ENCODE results near the gene GRK5.

GRK5 gene

DNA sequence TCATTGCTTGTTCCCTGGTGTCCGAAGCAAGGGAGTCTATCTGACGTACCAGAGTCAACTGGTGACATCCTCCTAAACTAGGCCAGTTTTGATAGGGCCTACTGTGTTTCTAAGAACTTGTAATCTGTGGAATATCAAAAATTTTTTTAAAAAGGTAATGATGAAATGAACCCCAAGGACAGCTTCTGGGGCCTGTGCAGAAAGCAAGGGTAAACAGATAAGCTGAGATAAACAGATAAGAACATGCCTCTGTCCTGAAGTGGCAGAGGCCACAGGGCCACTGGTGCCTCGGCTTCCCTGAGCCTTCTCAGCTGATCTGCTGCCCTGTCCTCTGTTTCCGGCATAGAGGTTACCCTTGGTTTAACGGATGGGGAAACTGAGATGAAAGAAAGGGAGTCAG lies 8.8 kb downstream of the GRK5 start:
- Histone ChIP-seq H3K79me2 (ENCODE audit: insufficient read depth, low read length) (peaks cover 54% of the 10 kb centered on the region), H4K20me1 (ENCODE audit: insufficient read depth, low read length) (no peaks in the 10 kb centered on the region)
- no peak for ATAC-seq (ENCODE audit: insufficient read depth, low read depth)

DNA sequence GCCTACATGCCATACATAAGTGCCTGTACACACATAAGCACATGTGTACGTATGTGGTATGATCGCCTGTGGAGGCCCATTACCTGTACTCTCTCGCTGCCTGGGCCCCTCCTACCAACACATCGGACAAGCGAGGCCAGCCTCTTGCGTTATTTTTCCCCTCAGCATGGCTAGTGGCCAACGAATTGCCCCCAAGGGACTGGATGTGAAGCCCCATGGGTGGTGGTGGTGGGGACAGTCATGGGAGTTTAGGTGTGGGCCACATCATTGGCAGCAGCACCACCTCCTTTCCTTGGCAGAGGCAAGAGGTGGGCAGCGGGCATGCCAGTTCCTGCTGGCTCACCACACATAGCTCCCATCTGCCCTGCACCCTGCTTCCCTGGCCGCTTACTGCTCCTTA lies 10.0 kb downstream of the GRK5 start:
- DNase-seq (no peak), ATAC-seq (ENCODE audit: insufficient read depth, low read depth) (no peak; the same call in 2 of the 3 replicates)
- Histone ChIP-seq H3K4me3 (ENCODE audit: low read depth in 1 of 2, low read length in 2 of 2) (no peak overlapping the region), H3K27ac (ENCODE audit: low read length) (no peak overlapping the region), H3K27me3 (ENCODE audit: insufficient read depth, low read length, poor library complexity) (no peaks in the 10 kb centered on the region), H2AFZ (ENCODE audit: low read depth, low read length) (no peak overlapping the region), H4K20me1 (ENCODE audit: insufficient read depth, low read length) (peaks cover 3% of the 10 kb centered on the region; the same call in 1 of the 2 replicates), H3K4me1 (ENCODE audit: insufficient read depth, low read length) (peaks cover 21% of the 10 kb centered on the region), H3K9me3 (ENCODE audit: insufficient read depth, low read length, severe bottlenecking) (no peaks in the 10 kb centered on the region), H3K9ac (ENCODE audit: low read depth, low read length) (no peak overlapping the region), H3K36me3 (ENCODE audit: insufficient read depth, low read length) (no peaks in the 10 kb centered on the region), H3K79me2 (ENCODE audit: insufficient read depth, low read length) (peaks cover 51% of the 10 kb centered on the region), H3K4me2 (ENCODE audit: insufficient read depth, low read length) (no peak overlapping the region)
- TF ChIP-seq EZH2 (IDR thresholded peaks at IDR 0.05; ENCODE audit: borderline replicate concordance, low read depth, low read length, severe bottlenecking) = no peak
- TF ChIP-seq, protein P1, sequence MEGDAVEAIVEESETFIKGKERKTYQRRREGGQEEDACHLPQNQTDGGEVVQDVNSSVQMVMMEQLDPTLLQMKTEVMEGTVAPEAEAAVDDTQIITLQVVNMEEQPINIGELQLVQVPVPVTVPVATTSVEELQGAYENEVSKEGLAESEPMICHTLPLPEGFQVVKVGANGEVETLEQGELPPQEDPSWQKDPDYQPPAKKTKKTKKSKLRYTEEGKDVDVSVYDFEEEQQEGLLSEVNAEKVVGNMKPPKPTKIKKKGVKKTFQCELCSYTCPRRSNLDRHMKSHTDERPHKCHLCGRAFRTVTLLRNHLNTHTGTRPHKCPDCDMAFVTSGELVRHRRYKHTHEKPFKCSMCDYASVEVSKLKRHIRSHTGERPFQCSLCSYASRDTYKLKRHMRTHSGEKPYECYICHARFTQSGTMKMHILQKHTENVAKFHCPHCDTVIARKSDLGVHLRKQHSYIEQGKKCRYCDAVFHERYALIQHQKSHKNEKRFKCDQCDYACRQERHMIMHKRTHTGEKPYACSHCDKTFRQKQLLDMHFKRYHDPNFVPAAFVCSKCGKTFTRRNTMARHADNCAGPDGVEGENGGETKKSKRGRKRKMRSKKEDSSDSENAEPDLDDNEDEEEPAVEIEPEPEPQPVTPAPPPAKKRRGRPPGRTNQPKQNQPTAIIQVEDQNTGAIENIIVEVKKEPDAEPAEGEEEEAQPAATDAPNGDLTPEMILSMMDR (IDR thresholded peaks at IDR 0.05; ENCODE audit: borderline replicate concordance, extremely low read depth, low read length, poor library complexity, severe bottlenecking) = no peak

More for the DNA sequence above, 8.8 kb downstream of the GRK5 start:
- no peak overlapping the region for H3K4me2 ChIP-seq (ENCODE audit: insufficient read depth, low read length)
- H3K9ac ChIP-seq (ENCODE audit: low read depth, low read length) = no peak overlapping the region
- H3K27ac ChIP-seq (ENCODE audit: low read length) = no peak overlapping the region
- TF ChIP-seq, protein P1 (IDR thresholded peaks at IDR 0.05; ENCODE audit: borderline replicate concordance, extremely low read depth, low read length, poor library complexity, severe bottlenecking) = no peak
- no peak for TF ChIP-seq EZH2 (IDR thresholded peaks at IDR 0.05; ENCODE audit: borderline replicate concordance, low read depth, low read length, severe bottlenecking)
- H2AFZ ChIP-seq (ENCODE audit: low read depth, low read length) = no peak overlapping the region
- H3K4me1 ChIP-seq (ENCODE audit: insufficient read depth, low read length) = peaks cover 34% of the 10 kb centered on the region
- no peak for DNase-seq
- no peaks in the 10 kb centered on the region for H3K27me3 ChIP-seq (ENCODE audit: insufficient read depth, low read length, poor library complexity)
- H3K9me3 ChIP-seq (ENCODE audit: insufficient read depth, low read length, severe bottlenecking) = no peaks in the 10 kb centered on the region
- no peak overlapping the region for H3K4me3 ChIP-seq (ENCODE audit: low read depth in 1 of 2, low read length in 2 of 2)
- H3K36me3 ChIP-seq (ENCODE audit: insufficient read depth, low read length) = no peaks in the 10 kb centered on the region

DNA sequence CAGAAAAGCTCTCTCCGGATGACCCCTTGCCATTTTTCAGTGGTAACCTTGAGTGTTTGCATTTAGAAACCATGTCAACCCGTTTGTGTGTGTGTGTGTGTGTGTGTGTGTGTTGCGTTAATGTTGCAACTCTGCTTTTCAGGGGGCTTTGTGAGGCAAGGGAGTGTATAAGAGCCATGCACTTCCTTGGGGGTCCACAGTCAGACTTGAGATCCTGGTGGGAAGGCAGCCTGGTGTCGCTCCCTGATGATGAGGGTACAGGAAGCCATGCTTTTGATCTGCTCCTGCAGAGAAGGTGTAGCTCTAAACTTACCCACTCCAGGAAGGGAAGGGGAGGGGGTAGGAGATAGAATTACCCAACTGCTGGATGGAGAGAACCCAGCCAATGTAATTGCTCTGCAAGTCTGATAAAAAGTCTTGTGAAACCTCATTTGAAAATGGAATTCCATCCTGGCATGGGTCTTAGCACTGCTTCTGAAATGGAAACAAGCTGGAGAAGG lies 10.7 kb downstream of the GRK5 start:
- TF ChIP-seq EZH2 (IDR thresholded peaks at IDR 0.05; ENCODE audit: borderline replicate concordance, low read depth, low read length, severe bottlenecking) = no peak
- Histone ChIP-seq H3K36me3 (ENCODE audit: insufficient read depth, low read length) (no peaks in the 10 kb centered on the region), H3K27me3 (ENCODE audit: insufficient read depth, low read length, poor library complexity) (no peaks in the 10 kb centered on the region)

DNA sequence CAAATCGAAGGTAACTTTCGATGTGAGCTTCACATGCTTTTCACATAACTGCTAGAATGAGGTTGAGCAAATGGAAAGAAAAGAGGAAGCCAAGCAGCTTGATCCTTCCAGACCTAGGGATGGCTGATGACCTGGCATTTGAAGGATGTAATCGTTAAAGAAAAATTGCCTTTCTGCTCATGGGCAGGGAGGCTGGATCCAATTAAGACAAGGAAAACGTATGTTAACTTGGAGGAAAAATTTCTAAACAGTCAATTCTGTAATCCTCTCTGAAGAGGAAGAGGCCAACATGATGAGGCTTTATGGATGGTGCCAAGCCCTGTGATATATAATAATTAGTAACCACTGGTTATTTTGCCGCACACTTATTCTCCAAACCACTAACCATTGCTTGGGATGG lies 12.5 kb downstream of the GRK5 start:
- no peaks in the 10 kb centered on the region for H3K27me3 ChIP-seq (ENCODE audit: insufficient read depth, low read length, poor library complexity)
- no peaks in the 10 kb centered on the region for H3K4me1 ChIP-seq (ENCODE audit: insufficient read depth, low read length)
- H3K9me3 ChIP-seq (ENCODE audit: insufficient read depth, low read length, severe bottlenecking) = no peaks in the 10 kb centered on the region
- no peak overlapping the region for H3K27ac ChIP-seq (ENCODE audit: low read length)
- no peak overlapping the region for H2AFZ ChIP-seq (ENCODE audit: low read depth, low read length)
- peaks cover 12% of the 10 kb centered on the region; the same call in 1 of the 2 replicates for H4K20me1 ChIP-seq (ENCODE audit: insufficient read depth, low read length)
- DNase-seq (no peak), ATAC-seq (ENCODE audit: insufficient read depth, low read depth) (no peak)
- no peak overlapping the region for H3K4me2 ChIP-seq (ENCODE audit: insufficient read depth, low read length)
- no peak overlapping the region for H3K9ac ChIP-seq (ENCODE audit: low read depth, low read length)
- no peak for TF ChIP-seq EZH2 (IDR thresholded peaks at IDR 0.05; ENCODE audit: borderline replicate concordance, low read depth, low read length, severe bottlenecking)
- TF ChIP-seq, protein P1 (IDR thresholded peaks at IDR 0.05; ENCODE audit: borderline replicate concordance, extremely low read depth, low read length, poor library complexity, severe bottlenecking) = no peak
- H3K4me3 ChIP-seq (ENCODE audit: low read depth in 1 of 2, low read length in 2 of 2) = no peak overlapping the region
- no peaks in the 10 kb centered on the region for H3K36me3 ChIP-seq (ENCODE audit: insufficient read depth, low read length)
- peaks cover 33% of the 10 kb centered on the region for H3K79me2 ChIP-seq (ENCODE audit: insufficient read depth, low read length)

More for the DNA sequence above, 10.7 kb downstream of the GRK5 start:
- Histone ChIP-seq H3K9ac (ENCODE audit: low read depth, low read length) (no peak overlapping the region), H3K79me2 (ENCODE audit: insufficient read depth, low read length) (peaks cover 47% of the 10 kb centered on the region), H3K27ac (ENCODE audit: low read length) (no peak overlapping the region), H3K4me3 (ENCODE audit: low read depth in 1 of 2, low read length in 2 of 2) (no peak overlapping the region), H3K9me3 (ENCODE audit: insufficient read depth, low read length, severe bottlenecking) (no peaks in the 10 kb centered on the region), H3K4me1 (ENCODE audit: insufficient read depth, low read length) (peaks cover 15% of the 10 kb centered on the region), H4K20me1 (ENCODE audit: insufficient read depth, low read length) (peaks cover 9% of the 10 kb centered on the region; the same call in 1 of the 2 replicates), H3K4me2 (ENCODE audit: insufficient read depth, low read length) (no peak overlapping the region), H2AFZ (ENCODE audit: low read depth, low read length) (no peak overlapping the region)
- DNase-seq = no peak
- no peak for ATAC-seq (ENCODE audit: insufficient read depth, low read depth)
